GM13976 (cell line): ENCODE data around the gene NUCB1.
"Not testable (repeated sequence)": the region's sequence is repeated elsewhere in the genome, so short reads cannot be mapped to it uniquely, and the experiment has no call there.

ENCODE experiments used
- DNase-seq: peaks from one replicate; pipeline ENCODE4 v3.0.0; 2012; ENCODE audit warnings: low spot score
- CTCF ChIP-seq: IDR thresholded peaks from 2 replicates; pipeline ENCODE4 v1.5.1; 2012; ENCODE audit warnings: borderline replicate concordance, mild to moderate bottlenecking; ENCODE audit not compliant: insufficient read depth; ENCODE audit errors: extremely low read depth, missing control alignments, control extremely low read depth
- in situ Hi-C: fragments of 300-500 bp; cut with MboI; formaldehyde crosslinking; loops from one replicate; pipeline ENCODE4 v1.12.0; 2022; ENCODE audit warnings: low sequenced_read_pairs, mixed read lengths, inconsistent platforms; ENCODE audit not compliant: unreplicated experiment

NUCB1 gene

GRCh38 chr19:48874303-48875135, 25.6 kb upstream of the NUCB1 start:
- in situ Hi-C loops = loop anchor here (5.0 kb wide), 1 partner anchor 98 kb away; no protein-coding TSS in a partner anchor
- DNase-seq = no peak
- TF ChIP-seq CTCF = no peak

DNA sequence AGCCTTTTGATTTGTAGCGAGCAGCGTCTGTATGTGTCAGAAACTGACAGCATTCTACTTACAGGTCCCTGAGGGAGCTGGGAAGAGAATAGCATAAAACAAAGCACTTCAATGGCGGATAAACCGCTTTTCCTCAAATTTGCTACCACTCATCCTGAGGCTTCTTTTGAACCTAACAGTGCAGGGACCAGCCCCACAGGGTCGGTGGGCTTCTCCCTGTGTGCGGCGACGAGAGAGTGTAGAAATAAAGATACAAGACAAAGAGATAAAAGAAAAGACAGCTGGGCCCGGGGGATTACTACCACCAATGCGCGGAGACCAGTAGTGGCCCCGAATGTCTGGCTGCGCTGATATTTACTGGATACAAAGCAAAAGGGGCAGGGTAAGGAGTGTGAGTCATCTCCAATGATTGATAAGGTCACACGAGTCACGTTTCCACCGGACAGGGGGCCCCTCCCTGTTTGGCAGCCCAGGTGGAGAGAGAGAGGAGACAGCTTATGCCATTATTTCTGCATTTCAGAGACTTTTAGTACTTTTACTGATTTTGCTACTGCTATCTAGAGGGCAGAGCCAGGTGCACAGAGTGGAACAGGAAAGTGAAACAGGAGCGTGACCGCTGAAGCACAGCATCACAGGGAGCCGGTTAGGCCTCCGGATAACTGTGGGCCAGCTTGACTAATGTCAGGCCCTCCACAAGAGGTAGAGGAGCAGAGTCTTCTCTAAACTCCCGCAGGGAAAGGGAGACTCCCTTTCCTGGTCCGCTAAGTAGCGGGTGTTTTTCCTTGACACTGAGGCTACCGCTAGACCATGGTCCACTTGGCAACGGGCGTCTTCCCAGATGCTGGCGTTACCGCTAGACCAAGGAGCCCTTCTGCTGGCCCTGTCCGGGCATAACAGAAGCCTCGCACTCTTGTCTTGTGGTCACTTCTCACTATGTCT, 23.8 kb upstream of the NUCB1 start:
- in situ Hi-C loops, DNase-seq: not testable (repeated sequence)

DNA sequence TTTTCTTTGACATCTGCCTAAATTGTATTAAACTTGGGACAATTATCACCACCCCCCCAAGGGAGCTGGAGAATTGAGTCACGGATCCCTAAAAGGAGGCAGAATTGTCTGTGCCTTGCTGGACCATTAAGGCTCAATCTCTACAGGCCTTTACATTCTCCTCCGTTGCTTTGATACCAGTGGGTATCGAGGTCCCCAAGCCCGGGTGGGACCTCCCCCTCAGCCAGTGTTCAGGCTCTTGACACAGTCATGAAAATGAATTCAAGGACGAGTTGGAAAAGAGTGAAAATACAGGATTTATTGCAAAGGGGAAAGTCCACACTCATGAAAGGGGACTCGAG, 22.3 kb upstream of the NUCB1 start:
- TF ChIP-seq CTCF = no peak
- in situ Hi-C loops = no loop called here
- DNase-seq = no peak

DNA sequence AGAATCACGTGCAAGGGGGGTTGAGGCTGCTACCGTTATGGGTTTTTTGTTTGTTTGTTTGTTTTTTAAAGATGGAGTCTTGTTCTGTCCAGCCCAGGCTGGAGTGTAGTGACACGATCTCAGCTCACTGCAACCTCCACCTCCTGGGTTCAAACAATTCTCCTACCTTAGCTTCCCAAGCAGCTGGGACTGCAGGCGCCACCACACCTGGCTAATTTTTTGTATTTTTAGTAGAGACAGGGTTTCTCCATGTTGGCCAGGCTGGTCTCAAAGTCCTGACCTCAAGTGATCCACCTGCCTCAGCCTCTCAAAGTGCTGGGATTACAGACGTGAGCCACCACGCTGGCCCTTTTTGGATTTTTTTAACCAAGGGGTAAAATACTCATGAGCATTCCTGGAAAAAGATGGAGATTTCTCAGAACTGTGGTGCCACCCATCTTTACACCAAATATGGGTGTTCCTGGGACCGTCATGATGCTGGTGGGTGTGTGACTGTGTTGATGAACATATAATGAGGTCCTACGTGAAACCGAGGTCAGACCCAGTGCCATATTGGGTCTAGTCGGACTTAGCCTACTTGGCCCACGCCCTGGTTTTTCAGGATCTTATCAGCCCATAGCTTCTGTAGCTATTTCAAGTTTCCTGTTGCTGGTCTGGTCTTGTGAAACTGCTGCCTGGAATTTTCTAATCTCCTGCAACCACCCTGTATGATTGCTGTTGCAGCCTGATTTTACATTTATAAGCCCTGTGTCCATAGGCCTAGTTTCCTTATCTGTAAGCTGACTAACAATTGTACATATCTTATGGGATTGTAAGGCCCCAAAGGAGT, 21.7 kb upstream of the NUCB1 start:
- in situ Hi-C loops = no loop called here
- no peak for DNase-seq
- TF ChIP-seq CTCF = no peak

GRCh38 chr19:48879025-48879637, 21.0 kb upstream of the NUCB1 start:
- no peak for TF ChIP-seq CTCF
- DNase-seq = no peak
- in situ Hi-C loops = no loop called here

- DNase-seq, in situ Hi-C loops: not testable (repeated sequence)
These were observed 20.4 kb upstream of the NUCB1 start for GRCh38 chr19:48879696-48880095.
